Measurements from ENCODE around the gene CSTPP1.

CSTPP1 gene

DNA sequence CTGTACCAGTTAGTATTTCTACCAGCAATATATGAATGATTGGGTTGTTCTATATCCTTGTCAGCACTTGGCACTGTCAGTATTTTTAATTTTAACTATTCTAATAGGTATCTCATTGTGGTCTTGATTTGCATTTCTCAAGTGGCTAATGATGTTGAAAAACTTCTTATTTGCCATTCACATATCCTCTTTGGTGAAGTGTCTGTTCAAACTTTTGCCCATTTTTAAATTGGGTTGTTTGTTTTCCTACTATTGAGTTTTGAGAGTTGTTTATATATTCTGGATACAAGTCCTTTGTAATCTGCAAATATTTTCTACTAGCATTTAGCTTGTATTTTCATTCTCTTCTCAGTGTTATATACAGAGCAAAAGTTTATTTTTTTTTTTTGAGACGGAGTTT lies 82.1 kb downstream of the CSTPP1 start:
- H3K9me3 ChIP-seq (ENCODE audit: control insufficient read depth, insufficient read depth, low read length) = no peaks in the 10 kb centered on the region

DNA sequence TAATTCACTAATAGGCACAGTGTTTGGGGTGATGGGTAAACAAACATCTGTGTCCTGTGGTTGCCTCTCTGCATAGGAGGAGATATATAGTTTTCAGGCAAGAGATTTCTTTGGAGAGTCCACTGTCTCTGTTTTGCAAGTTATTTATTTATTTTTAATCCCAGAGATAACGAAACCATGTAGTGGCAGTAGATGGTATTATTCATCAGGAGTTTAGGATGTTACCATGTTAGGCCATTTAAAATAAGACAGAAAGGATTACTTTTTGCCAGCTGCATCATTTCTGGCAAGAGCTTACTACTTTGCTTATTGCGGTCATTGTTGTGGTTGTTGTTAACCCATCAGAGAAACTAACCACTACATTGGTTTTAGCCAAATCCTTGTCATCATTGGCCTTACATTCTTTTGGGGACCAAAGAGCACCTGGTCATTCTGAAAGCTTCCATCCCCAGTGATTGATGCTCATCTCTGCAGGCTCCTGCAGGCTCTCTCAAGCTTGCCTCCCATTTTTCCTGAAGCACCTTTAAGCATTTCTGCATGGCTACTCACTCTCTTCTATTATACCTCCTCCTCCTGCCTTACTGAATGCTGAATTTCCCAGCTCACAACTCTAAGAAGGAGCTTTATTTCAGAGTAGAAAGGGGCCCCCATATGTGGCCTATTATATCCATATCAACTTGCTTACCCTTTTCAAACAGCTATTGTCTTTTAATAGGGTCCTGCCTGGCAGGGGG lies 84.4 kb downstream of the CSTPP1 start:
- no peaks in the 10 kb centered on the region for H3K79me2 ChIP-seq (ENCODE audit: control insufficient read depth, low read length)
- H3K9me3 ChIP-seq (ENCODE audit: control insufficient read depth, insufficient read depth, low read length) = no peaks in the 10 kb centered on the region
- H3K27ac ChIP-seq (ENCODE audit: low read depth, low read length) = no peak overlapping the region
- H3K9me2 ChIP-seq (replicated peaks; ENCODE audit: control insufficient read depth, low read length) = no peaks in the 10 kb centered on the region
- no peak for TF ChIP-seq EZH2phosphoT487 (IDR thresholded peaks at IDR 0.05; ENCODE audit: borderline replicate concordance, low read length)
- TF ChIP-seq, protein P1, sequence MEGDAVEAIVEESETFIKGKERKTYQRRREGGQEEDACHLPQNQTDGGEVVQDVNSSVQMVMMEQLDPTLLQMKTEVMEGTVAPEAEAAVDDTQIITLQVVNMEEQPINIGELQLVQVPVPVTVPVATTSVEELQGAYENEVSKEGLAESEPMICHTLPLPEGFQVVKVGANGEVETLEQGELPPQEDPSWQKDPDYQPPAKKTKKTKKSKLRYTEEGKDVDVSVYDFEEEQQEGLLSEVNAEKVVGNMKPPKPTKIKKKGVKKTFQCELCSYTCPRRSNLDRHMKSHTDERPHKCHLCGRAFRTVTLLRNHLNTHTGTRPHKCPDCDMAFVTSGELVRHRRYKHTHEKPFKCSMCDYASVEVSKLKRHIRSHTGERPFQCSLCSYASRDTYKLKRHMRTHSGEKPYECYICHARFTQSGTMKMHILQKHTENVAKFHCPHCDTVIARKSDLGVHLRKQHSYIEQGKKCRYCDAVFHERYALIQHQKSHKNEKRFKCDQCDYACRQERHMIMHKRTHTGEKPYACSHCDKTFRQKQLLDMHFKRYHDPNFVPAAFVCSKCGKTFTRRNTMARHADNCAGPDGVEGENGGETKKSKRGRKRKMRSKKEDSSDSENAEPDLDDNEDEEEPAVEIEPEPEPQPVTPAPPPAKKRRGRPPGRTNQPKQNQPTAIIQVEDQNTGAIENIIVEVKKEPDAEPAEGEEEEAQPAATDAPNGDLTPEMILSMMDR (IDR thresholded peaks at IDR 0.05; ENCODE audit: low read depth, low read length, poor library complexity, severe bottlenecking) = no peak
- no peak overlapping the region for H3K4me2 ChIP-seq (ENCODE audit: low read length)
- no peaks in the 10 kb centered on the region for H3F3A ChIP-seq (ENCODE audit: control insufficient read depth, insufficient read depth)
- no peaks in the 10 kb centered on the region for H3K27me3 ChIP-seq (ENCODE audit: control insufficient read depth, low read length)
- peaks cover 25% of the 10 kb centered on the region for H3K4me1 ChIP-seq (ENCODE audit: control insufficient read depth, low read length)
- no peaks in the 10 kb centered on the region for H3K36me3 ChIP-seq (ENCODE audit: control insufficient read depth, low read length)
- H3K4me3 ChIP-seq (ENCODE audit: low read length) = no peak overlapping the region
- H4K20me1 ChIP-seq (ENCODE audit: control insufficient read depth, insufficient read depth, low read depth, low read length) = no peaks in the 10 kb centered on the region

More for the DNA sequence above, 82.1 kb downstream of the CSTPP1 start:
- Histone ChIP-seq H4K20me1 (ENCODE audit: control insufficient read depth, insufficient read depth, low read depth, low read length) (no peaks in the 10 kb centered on the region), H3K27ac (ENCODE audit: low read depth, low read length) (no peak overlapping the region), H3K27me3 (ENCODE audit: control insufficient read depth, low read length) (no peaks in the 10 kb centered on the region), H3K36me3 (ENCODE audit: control insufficient read depth, low read length) (no peaks in the 10 kb centered on the region), H3K4me2 (ENCODE audit: low read length) (no peak overlapping the region), H3F3A (ENCODE audit: control insufficient read depth, insufficient read depth) (peaks cover 4% of the 10 kb centered on the region; the same call in 1 of the 2 replicates), H3K4me3 (ENCODE audit: low read length) (no peak overlapping the region), H3K79me2 (ENCODE audit: control insufficient read depth, low read length) (no peaks in the 10 kb centered on the region), H3K4me1 (ENCODE audit: control insufficient read depth, low read length) (peaks cover 24% of the 10 kb centered on the region), H3K9me2 (replicated peaks; ENCODE audit: control insufficient read depth, low read length) (no peaks in the 10 kb centered on the region)
- TF ChIP-seq, protein P1 (IDR thresholded peaks at IDR 0.05; ENCODE audit: low read depth, low read length, poor library complexity, severe bottlenecking) = no peak
- TF ChIP-seq EZH2phosphoT487 (IDR thresholded peaks at IDR 0.05; ENCODE audit: borderline replicate concordance, low read length) = no peak

DNA sequence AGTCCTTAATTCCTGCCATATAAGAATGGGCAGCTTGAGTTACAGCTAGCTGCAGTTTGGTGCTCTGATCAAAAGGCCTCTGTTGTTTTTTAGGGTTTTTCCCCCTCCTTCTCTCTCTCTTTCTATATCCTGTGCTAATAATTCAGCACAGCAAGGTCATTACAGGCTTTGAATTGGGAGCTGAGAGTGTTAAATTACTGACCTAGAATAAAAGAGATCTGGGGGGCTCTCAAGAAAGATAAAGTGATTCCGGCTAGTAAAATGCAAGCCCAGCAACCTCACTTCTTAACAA lies 84.9 kb downstream of the CSTPP1 start:
- no peak overlapping the region for H3K27ac ChIP-seq (ENCODE audit: low read depth, low read length)
- TF ChIP-seq, protein P1 (IDR thresholded peaks at IDR 0.05; ENCODE audit: low read depth, low read length, poor library complexity, severe bottlenecking) = no peak
- TF ChIP-seq EZH2phosphoT487 (IDR thresholded peaks at IDR 0.05; ENCODE audit: borderline replicate concordance, low read length) = no peak
- no peaks in the 10 kb centered on the region for H3K9me3 ChIP-seq (ENCODE audit: control insufficient read depth, insufficient read depth, low read length)
- H3K4me1 ChIP-seq (ENCODE audit: control insufficient read depth, low read length) = peaks cover 28% of the 10 kb centered on the region
- no peak overlapping the region for H3K4me3 ChIP-seq (ENCODE audit: low read length)
- H3K79me2 ChIP-seq (ENCODE audit: control insufficient read depth, low read length) = no peaks in the 10 kb centered on the region
- H3K36me3 ChIP-seq (ENCODE audit: control insufficient read depth, low read length) = no peaks in the 10 kb centered on the region
- no peaks in the 10 kb centered on the region for H4K20me1 ChIP-seq (ENCODE audit: control insufficient read depth, insufficient read depth, low read depth, low read length)
- no peaks in the 10 kb centered on the region for H3K27me3 ChIP-seq (ENCODE audit: control insufficient read depth, low read length)
- H3F3A ChIP-seq (ENCODE audit: control insufficient read depth, insufficient read depth) = no peaks in the 10 kb centered on the region
- H3K4me2 ChIP-seq (ENCODE audit: low read length) = no peak overlapping the region
- no peaks in the 10 kb centered on the region for H3K9me2 ChIP-seq (replicated peaks; ENCODE audit: control insufficient read depth, low read length)

Measured in DOHH2 (cell line).